Measurements from ENCODE around the gene SGTA.
"Not testable (repeated sequence)": the region's sequence is repeated elsewhere in the genome, so short reads cannot be mapped to it uniquely, and the experiment has no call there.

Gene SGTA

DNA sequence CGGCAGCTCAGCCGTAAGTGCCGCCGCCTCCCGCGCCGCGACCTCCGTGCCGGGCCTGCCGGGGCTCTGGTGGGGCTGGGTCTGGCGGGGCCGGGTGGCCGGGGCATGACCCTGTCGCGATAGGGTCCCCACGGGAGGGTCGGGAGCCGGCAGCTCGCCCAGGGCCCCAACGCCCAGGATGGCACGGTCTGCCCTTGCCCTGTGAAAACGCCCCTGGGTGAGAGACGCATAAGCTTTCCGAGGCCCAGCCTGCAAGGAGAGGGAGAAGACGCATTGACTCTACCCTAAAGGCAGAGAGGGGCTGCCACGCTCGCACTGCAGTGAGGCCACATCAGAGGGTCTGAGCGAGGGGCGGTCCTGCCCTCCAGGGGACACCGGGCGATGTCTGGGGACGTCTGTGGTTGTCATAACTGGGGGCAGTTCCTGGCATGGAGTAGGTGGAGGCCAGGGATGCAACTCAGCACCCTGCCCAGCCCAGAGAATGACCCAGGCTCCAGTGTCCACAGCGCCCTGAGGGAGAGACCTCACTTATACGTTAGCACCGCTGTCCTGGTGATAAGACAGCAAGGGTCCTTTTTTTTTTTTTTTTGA, 37.1 kb upstream of the SGTA start:
- peak overlapping the region; percentile 70 for H3K4me3 ChIP-seq (ENCODE audit: low read depth, low read length)
- TF ChIP-seq CTCF (IDR thresholded peaks at IDR 0.05; ENCODE audit: low read depth, low read length) = no peak
- in situ Hi-C loops (cut with HindIII; ENCODE audit: low sequenced_read_pairs) = no loop called here
- DNase-seq (ENCODE audit: low read depth, low spot score) = no peak

GRCh38 chr19:2819540-2820111, 36.6 kb upstream of the SGTA start, which contains the start of gene ZNF554:
TSS of gene ZNF554 (plus strand) at chr19:2819868. CDS start at chr19:2820072, 204 bp downstream.
- DNase-seq (ENCODE audit: low read depth, low spot score) = peak; percentile 96
- in situ Hi-C loops (cut with HindIII; ENCODE audit: low sequenced_read_pairs) = no loop called here
- TF ChIP-seq CTCF (IDR thresholded peaks at IDR 0.05; ENCODE audit: low read depth, low read length) = peak; percentile 96
- peak within 1 kb of the TSS; percentile 70 for H3K4me3 ChIP-seq (ENCODE audit: low read depth, low read length)

DNA sequence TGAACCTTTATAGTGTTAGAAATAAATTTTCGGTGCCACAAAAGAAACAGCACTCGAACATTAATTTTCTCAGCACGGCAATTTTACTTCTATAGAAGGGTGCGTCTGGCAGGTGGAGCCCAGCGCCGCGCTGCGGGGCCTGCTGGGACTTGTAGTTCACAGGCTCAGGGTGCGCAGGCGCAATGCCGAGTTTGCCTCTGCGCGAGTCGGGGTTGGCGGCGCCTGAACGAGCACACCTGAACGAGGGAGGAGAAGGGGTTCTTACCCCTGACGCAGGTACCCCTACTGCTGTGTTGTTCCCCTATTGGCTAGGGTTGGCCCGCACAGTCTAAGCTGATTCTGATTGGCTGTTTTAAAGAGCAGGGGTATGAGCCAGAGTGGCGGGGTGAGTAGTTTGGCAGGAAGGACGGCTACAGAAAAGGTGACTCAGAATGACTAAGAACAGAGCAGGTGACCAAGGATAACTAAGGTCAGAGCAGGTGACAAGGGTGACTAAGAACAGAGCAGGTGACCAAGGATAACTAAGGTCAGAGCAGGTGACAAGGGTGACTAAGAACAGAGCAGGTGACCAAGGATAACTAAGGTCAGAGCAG, 34.3 kb upstream of the SGTA start:
- DNase-seq (ENCODE audit: low read depth, low spot score); H3K4me3 ChIP-seq (ENCODE audit: low read depth, low read length); in situ Hi-C loops (cut with HindIII; ENCODE audit: low sequenced_read_pairs): not testable (repeated sequence)

GRCh38 chr19:2816641-2817040, 33.6 kb upstream of the SGTA start:
- no peak for TF ChIP-seq CTCF (IDR thresholded peaks at IDR 0.05; ENCODE audit: low read depth, low read length)
- DNase-seq (ENCODE audit: low read depth, low spot score) = no peak
- in situ Hi-C loops (cut with HindIII; ENCODE audit: low sequenced_read_pairs) = no loop called here
- no peak overlapping the region for H3K4me3 ChIP-seq (ENCODE audit: low read depth, low read length)

- DNase-seq (ENCODE audit: low read depth, low spot score) = no peak
- H3K4me3 ChIP-seq (ENCODE audit: low read depth, low read length) = no peak overlapping the region
- no peak for TF ChIP-seq CTCF (IDR thresholded peaks at IDR 0.05; ENCODE audit: low read depth, low read length)
- in situ Hi-C loops (cut with HindIII; ENCODE audit: low sequenced_read_pairs) = no loop called here
Measured at GRCh38 chr19:2815923-2816322, 32.9 kb upstream of the SGTA start.

GRCh38 chr19:2815191-2815614, 32.1 kb upstream of the SGTA start:
- no peak for DNase-seq (ENCODE audit: low read depth, low spot score)
- TF ChIP-seq CTCF (IDR thresholded peaks at IDR 0.05; ENCODE audit: low read depth, low read length) = no peak
- no peak overlapping the region for H3K4me3 ChIP-seq (ENCODE audit: low read depth, low read length)
- in situ Hi-C loops (cut with HindIII; ENCODE audit: low sequenced_read_pairs) = no loop called here

DNA sequence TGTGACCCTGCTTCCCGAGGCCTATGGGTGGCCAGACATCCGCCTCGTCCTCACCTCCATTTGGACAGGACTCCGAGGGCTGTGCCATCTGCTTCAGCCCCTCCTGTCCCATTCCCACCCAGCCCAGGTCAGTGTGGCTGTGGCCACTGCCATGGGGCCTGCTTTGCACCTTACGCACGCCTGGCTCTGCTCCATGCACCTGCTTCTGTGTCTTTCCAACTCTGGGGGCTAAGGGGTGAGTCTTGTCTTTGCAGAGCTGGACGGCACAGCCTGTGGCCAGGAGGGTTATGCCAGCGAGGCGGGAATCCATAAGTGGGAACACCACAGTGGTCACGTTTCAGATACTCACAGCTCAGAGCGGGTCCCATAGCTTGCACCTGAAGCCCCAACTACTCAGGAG, 31.4 kb upstream of the SGTA start:
- DNase-seq (ENCODE audit: low read depth, low spot score) = no peak
- in situ Hi-C loops (cut with HindIII; ENCODE audit: low sequenced_read_pairs) = no loop called here
- no peak overlapping the region for H3K4me3 ChIP-seq (ENCODE audit: low read depth, low read length)
- no peak for TF ChIP-seq CTCF (IDR thresholded peaks at IDR 0.05; ENCODE audit: low read depth, low read length)

Data from astrocyte of the spinal cord (primary cell).